Upper lobe of left lung (tissue), 6 donors: ENCODE results near the gene KCTD4. TPM values are rescaled to one million over a fixed set of nuclear protein-coding genes. Genes with fewer than 3 reads are reported as not detected.
"Not testable (repeated sequence)": the region's sequence is repeated elsewhere in the genome, so short reads cannot be mapped to it uniquely, and the experiment has no call there.

Source experiments
- ATAC-seq, 2 donors: fragments of 200-7000 bp; cut with Tn5 transposase; one replicate each; pipeline ENCODE4 v1.9.1; 2022; ENCODE audit warnings: mild to moderate bottlenecking in 2 of 2, moderate library complexity in 2 of 2; ENCODE audit not compliant: low FRiP score in 2 of 2
- DNase-seq, 2 donors: peaks; one replicate each; pipeline ENCODE4 v3.0.0-alpha.2; 2019 to 2020
- H3K27ac ChIP-seq, 4 donors: fragments of 200-600 bp; sonication (generic); one replicate each; pipeline ENCODE4 v1.5.1; 2016 to 2019
- H3K27me3 ChIP-seq, 4 donors: fragments of 200-600 bp; sonication (generic); one replicate each; pipeline ENCODE4 v1.5.1; 2017 to 2019
- H3K36me3 ChIP-seq, 4 donors: fragments of 200-600 bp; sonication (generic); one replicate each; pipeline ENCODE4 v1.5.1; 2016 to 2019
- H3K4me1 ChIP-seq, 4 donors: fragments of 200-600 bp; sonication (generic); one replicate each; pipeline ENCODE4 v1.5.1; 2018 to 2019
- H3K4me3 ChIP-seq, 4 donors: fragments of 200-600 bp; sonication (generic); one replicate each; pipeline ENCODE4 v1.5.1; 2017 to 2019; ENCODE audit warnings: mild to moderate bottlenecking in 2 of 4, moderate library complexity in 1 of 4
- H3K9me3 ChIP-seq, 4 donors: fragments of 200-600 bp; sonication (generic); one replicate each; pipeline ENCODE4 v1.5.1; 2018 to 2019
- CTCF ChIP-seq, 6 experiments: fragments of 450-650 bp in 4 of 6; fragments of 200-600 bp in 2 of 6; sonication (generic) in 2 of 6; IDR thresholded peaks; one replicate each; pipeline ENCODE4 v1.5.1; 2016 to 2019; ENCODE audit warnings: antibody characterized with exemption in 6 of 6
- EP300 ChIP-seq, 4 donors: sonication (generic); formaldehyde crosslinking; IDR thresholded peaks; one replicate each; pipeline ENCODE4 v1.5.1; 2017; ENCODE audit warnings: antibody characterized with exemption in 4 of 4, control low read depth in 2 of 4
- POLR2A ChIP-seq, 4 donors: fragments of 450-650 bp; IDR thresholded peaks; one replicate each; pipeline ENCODE4 v1.5.1; 2016 to 2017; ENCODE audit warnings: antibody characterized with exemption in 4 of 4, mild to moderate bottlenecking in 2 of 4
- POLR2AphosphoS5 ChIP-seq, 2 donors: sonication (generic); formaldehyde crosslinking; IDR thresholded peaks; one replicate each; pipeline ENCODE4 v1.5.1; 2017; ENCODE audit warnings: antibody characterized with exemption in 2 of 2
- WGBS, 2 donors: methylation state at CpG; one replicate each; pipeline ENCODE4 v1.1.5; 2017 to 2018; 5-methylcytosine and 5-hydroxymethylcytosine counted together
- total RNA-seq, 6 donors: library from RNA; depleted of rRNA in 4 of 6; stranded (reverse); fragments of >200 nt in 4 of 6; gene quantifications; one replicate each; pipeline versions ENCODE4 v1.1.0 to v1.2.1, GENCODE V29; 2016 to 2021
- donor health status: DM: no; HTN: no; CAD: no; lungs with moderate emphysema.
- donor health status: DM: no; HTN: yes; CAD: no; lungs with severe emphysema.

The KCTD4 gene
- total RNA-seq, 6 donors from 2014 or later = not detected

- no peaks in the 10 kb centered on the region for H3K9me3 ChIP-seq
- H3K4me1 ChIP-seq = peaks cover 0 to 11% (median 8%) of the 10 kb centered on the region in 4 donors
- DNase-seq (no peak), ATAC-seq (no peak)
- no peaks in the 10 kb centered on the region for H3K27me3 ChIP-seq
- WGBS, 2 donors = 93% methylated on average over 1 of the region's 1 CpG
- H3K36me3 ChIP-seq = no peaks in the 10 kb centered on the region
- no peak for TF ChIP-seq POLR2AphosphoS5 (IDR thresholded peaks at IDR 0.05)
- no peak for TF ChIP-seq EP300 (IDR thresholded peaks at IDR 0.05)
- no peak for TF ChIP-seq POLR2A (IDR thresholded peaks at IDR 0.05)
- TF ChIP-seq CTCF (IDR thresholded peaks at IDR 0.05) = no peak
- H3K4me3 ChIP-seq = no peak overlapping the region
- no peak overlapping the region for H3K27ac ChIP-seq
Measured at GRCh38 chr13:45191874-45192273, 9.0 kb downstream of the KCTD4 start.

GRCh38 chr13:45189511-45189910 is 11.3 kb downstream of the KCTD4 start:
- not testable (repeated sequence) for DNase-seq, H3K27me3 ChIP-seq, H3K4me1 ChIP-seq, H3K9me3 ChIP-seq, H3K27ac ChIP-seq, H3K36me3 ChIP-seq, H3K4me3 ChIP-seq, ATAC-seq
- TF ChIP-seq POLR2AphosphoS5 (IDR thresholded peaks at IDR 0.05) = peak in 1 of 2 donors; percentile 17

GRCh38 chr13:45189077-45189476 is 11.8 kb downstream of the KCTD4 start:
- WGBS, 2 donors = 97 to 98% methylated on average over 4 of the region's 4 CpGs
- H3K4me3 ChIP-seq = not testable (repeated sequence)

GRCh38 chr13:45185286-45185685 is 15.6 kb downstream of the KCTD4 start:
- no peaks in the 10 kb centered on the region for H3K9me3 ChIP-seq
- ATAC-seq (no peak), DNase-seq (no peak)
- no peaks in the 10 kb centered on the region for H3K27me3 ChIP-seq
- H3K27ac ChIP-seq = no peak overlapping the region
- 94 to 96% methylated on average over 2 of the region's 2 CpGs for WGBS, 2 donors
- H3K36me3 ChIP-seq = peaks cover 0 to 3% (median 0%) of the 10 kb centered on the region in 4 donors
- TF ChIP-seq EP300 (IDR thresholded peaks at IDR 0.05) = no peak
- TF ChIP-seq POLR2A (IDR thresholded peaks at IDR 0.05) = no peak
- no peak for TF ChIP-seq POLR2AphosphoS5 (IDR thresholded peaks at IDR 0.05)
- TF ChIP-seq CTCF (IDR thresholded peaks at IDR 0.05) = no peak
- no peak overlapping the region for H3K4me3 ChIP-seq
- H3K4me1 ChIP-seq = no peaks in the 10 kb centered on the region

More at GRCh38 chr13:45189077-45189476, 11.8 kb downstream of the KCTD4 start:
- H3K9me3 ChIP-seq, H3K27me3 ChIP-seq, ATAC-seq, H3K4me1 ChIP-seq, H3K27ac ChIP-seq, H3K36me3 ChIP-seq, DNase-seq: not testable (repeated sequence)

- no peak for ATAC-seq
Measured at GRCh38 chr13:45184693-45185092, 16.2 kb downstream of the KCTD4 start.

More at GRCh38 chr13:45184693-45185092, 16.2 kb downstream of the KCTD4 start:
- Histone ChIP-seq H3K4me1 (no peaks in the 10 kb centered on the region), H3K27ac (no peak overlapping the region), H3K4me3 (no peak overlapping the region), H3K9me3 (no peaks in the 10 kb centered on the region), H3K27me3 (no peaks in the 10 kb centered on the region), H3K36me3 (peaks cover 0 to 3% (median 0%) of the 10 kb centered on the region in 4 donors)
- TF ChIP-seq POLR2AphosphoS5 (IDR thresholded peaks at IDR 0.05) = no peak
- TF ChIP-seq EP300 (IDR thresholded peaks at IDR 0.05) = no peak
- TF ChIP-seq CTCF (IDR thresholded peaks at IDR 0.05) = no peak
- no peak for TF ChIP-seq POLR2A (IDR thresholded peaks at IDR 0.05)
- no peak for DNase-seq
- WGBS, 2 donors = 88 to 95% methylated on average over 5 of the region's 5 CpGs
